Small intestine (tissue), 7 donors: Measurements from ENCODE around the gene SHISA8. TPM values are rescaled to one million over a fixed set of nuclear protein-coding genes. Genes with fewer than 3 reads are reported as not detected.

Source experiments
- DNase-seq, 2 donors: peaks; one replicate each; pipeline versions ENCODE4 v3.0.0 to v3.0.0-alpha.2; 2013
- FAIRE-seq: peaks from 2 replicates; lab custom pipeline; 2012; peaks lifted over from hg19 to GRCh38; lab: Jason Lieb, UNC
- H3K27ac ChIP-seq, 3 donors: one replicate each; pipeline ENCODE4 v1.5.1; 2013; ENCODE audit warnings: low read length in 2 of 3, mild to moderate bottlenecking in 2 of 3, control low read depth in 1 of 3, inconsistent platforms in 1 of 3, low read depth in 1 of 3, moderate library complexity in 1 of 3
- H3K27me3 ChIP-seq, 3 donors: one replicate each; pipeline ENCODE4 v1.6.1; 2013; ENCODE audit warnings: low read length in 3 of 3, inconsistent platforms in 1 of 3; ENCODE audit not compliant: control insufficient read depth in 3 of 3, insufficient read depth in 3 of 3
- H3K36me3 ChIP-seq, 3 donors: one replicate each; pipeline ENCODE4 v1.6.1; 2013; ENCODE audit warnings: low read length in 3 of 3, inconsistent platforms in 1 of 3, low read depth in 1 of 3, mild to moderate bottlenecking in 1 of 3, moderate library complexity in 1 of 3; ENCODE audit not compliant: control insufficient read depth in 3 of 3, insufficient read depth in 2 of 3
- H3K4me1 ChIP-seq, 3 donors: one replicate each; pipeline ENCODE4 v1.6.1; 2013; ENCODE audit warnings: low read length in 2 of 3, inconsistent platforms in 1 of 3, low read depth in 1 of 3, mild to moderate bottlenecking in 1 of 3, moderate library complexity in 1 of 3; ENCODE audit not compliant: control insufficient read depth in 3 of 3, insufficient read depth in 2 of 3
- H3K4me3 ChIP-seq, 3 donors: one replicate each; pipeline ENCODE4 v1.5.1; 2013; ENCODE audit warnings: low read length in 3 of 3, control low read depth in 1 of 3, inconsistent platforms in 1 of 3, low read depth in 1 of 3, mild to moderate bottlenecking in 1 of 3, moderate library complexity in 1 of 3
- H3K9me3 ChIP-seq, 2 donors: one replicate each; pipeline ENCODE4 v1.6.1; 2013; ENCODE audit warnings: low read depth in 1 of 2, low read length in 1 of 2; ENCODE audit not compliant: control insufficient read depth in 2 of 2, insufficient read depth in 1 of 2
- WGBS, 3 donors: extraction: QIAGEN DNeasy Blood & Tissue Kit; methylation state at CpG; one replicate each; pipeline ENCODE4 v1.1.7; 2013; 5-methylcytosine and 5-hydroxymethylcytosine counted together
- polyA plus RNA-seq, 4 donors: library from polyadenylated mRNA; stranded (reverse) in 3 of 4; unstranded in 1 of 4; fragments of 200-250 nt in 3 of 4; fragments of 120-200 nt in 1 of 4; gene quantifications; one replicate each; pipeline versions ENCODE4 v1.2.1 to v1.2.3, GENCODE V29; 2013
- donor health status: healthy with polysubstance abuse.
- donor health status: control.
- donor health status: control.
- donor health status: Bipolar disorder and iron deficiency.
- donor health status: healthy.

Gene SHISA8
- polyA plus RNA-seq, 4 donors: 0.04 to 0.10 TPM; not detected in 2

DNA sequence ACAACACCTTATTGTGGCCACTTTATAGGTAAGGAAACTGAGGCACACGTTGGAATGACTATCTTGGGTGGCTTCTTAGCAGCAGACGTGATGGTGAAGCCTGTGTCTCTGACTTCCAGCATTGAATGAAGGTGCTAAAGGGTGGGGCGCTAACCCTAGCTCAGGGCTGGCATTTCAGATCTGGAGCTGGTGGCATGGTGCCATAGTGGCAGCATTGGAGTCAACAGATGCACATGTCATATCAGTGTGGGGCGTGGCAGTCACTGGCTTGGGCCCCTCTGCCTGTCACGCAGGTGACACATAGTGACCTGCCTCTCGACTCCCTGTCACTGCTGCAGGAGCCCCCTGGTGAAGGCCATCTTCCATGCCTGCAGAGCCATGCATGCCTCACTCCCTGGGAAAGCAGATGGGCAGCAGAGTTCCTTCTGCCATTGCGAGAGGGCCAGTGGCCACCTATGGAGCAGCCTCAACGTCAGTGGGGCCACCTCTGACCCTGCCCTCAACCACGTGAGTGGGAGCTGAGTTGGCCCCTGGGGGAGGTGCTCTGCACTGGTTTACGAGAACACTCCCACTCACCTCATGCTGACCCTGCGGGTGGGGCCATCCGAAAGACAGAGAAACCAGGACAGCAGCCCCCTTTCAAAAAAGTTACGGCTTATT, 14.8 kb downstream of the SHISA8 start:
- Histone ChIP-seq H3K27me3 (no peaks in the 10 kb centered on the region), H3K36me3 (peaks cover 15 to 96% (median 20%) of the 10 kb centered on the region in 3 donors), H3K4me3 (no peak overlapping the region), H3K4me1 (no peaks in the 10 kb centered on the region), H3K27ac (no peak overlapping the region), H3K9me3 (no peaks in the 10 kb centered on the region)
- DNase-seq (no peak), FAIRE-seq (no peak)
- 79 to 87% (median 84%) methylated on average over 13 of the region's 13 CpGs for WGBS, 3 donors

DNA sequence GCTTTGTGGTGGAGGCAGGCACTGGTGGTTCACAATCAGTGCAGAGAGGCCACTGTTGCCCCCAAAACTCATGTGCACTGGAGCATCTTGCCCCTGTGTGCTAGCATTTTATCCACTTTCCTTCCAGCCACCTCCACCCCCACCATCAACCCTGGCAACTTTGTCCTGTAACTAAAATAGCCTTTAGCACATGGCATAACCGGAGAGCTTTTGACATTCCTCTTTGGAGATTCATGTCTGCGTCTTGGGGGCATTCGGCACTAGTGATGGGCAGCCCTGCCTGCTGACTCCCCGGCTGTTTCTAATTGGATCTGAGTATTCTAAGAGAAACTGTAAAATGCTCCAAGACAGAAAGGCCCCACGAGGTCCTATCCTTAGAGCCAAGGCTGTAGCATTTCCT, 15.8 kb downstream of the SHISA8 start:
- DNase-seq (no peak), FAIRE-seq (no peak)
- WGBS, 3 donors: 90 to 93% (median 91%) methylated on average over 5 of the region's 5 CpGs
- H3K36me3 ChIP-seq: peaks cover 17 to 96% (median 23%) of the 10 kb centered on the region in 3 donors
- H3K27ac ChIP-seq: no peak overlapping the region
- H3K4me1 ChIP-seq: no peaks in the 10 kb centered on the region
- H3K4me3 ChIP-seq: no peak overlapping the region
- no peaks in the 10 kb centered on the region for H3K27me3 ChIP-seq
- no peaks in the 10 kb centered on the region for H3K9me3 ChIP-seq

GRCh38 chr22:41898645-41899044, 16.2 kb downstream of the SHISA8 start:
- Histone ChIP-seq H3K36me3 (peaks cover 13 to 95% (median 23%) of the 10 kb centered on the region in 3 donors), H3K4me1 (no peaks in the 10 kb centered on the region), H3K27ac (no peak overlapping the region), H3K9me3 (no peaks in the 10 kb centered on the region), H3K27me3 (no peaks in the 10 kb centered on the region), H3K4me3 (no peak overlapping the region)
- WGBS, 3 donors: 84 to 92% (median 88%) methylated on average over 11 of the region's 11 CpGs
- no peak for FAIRE-seq
- no peak for DNase-seq

DNA sequence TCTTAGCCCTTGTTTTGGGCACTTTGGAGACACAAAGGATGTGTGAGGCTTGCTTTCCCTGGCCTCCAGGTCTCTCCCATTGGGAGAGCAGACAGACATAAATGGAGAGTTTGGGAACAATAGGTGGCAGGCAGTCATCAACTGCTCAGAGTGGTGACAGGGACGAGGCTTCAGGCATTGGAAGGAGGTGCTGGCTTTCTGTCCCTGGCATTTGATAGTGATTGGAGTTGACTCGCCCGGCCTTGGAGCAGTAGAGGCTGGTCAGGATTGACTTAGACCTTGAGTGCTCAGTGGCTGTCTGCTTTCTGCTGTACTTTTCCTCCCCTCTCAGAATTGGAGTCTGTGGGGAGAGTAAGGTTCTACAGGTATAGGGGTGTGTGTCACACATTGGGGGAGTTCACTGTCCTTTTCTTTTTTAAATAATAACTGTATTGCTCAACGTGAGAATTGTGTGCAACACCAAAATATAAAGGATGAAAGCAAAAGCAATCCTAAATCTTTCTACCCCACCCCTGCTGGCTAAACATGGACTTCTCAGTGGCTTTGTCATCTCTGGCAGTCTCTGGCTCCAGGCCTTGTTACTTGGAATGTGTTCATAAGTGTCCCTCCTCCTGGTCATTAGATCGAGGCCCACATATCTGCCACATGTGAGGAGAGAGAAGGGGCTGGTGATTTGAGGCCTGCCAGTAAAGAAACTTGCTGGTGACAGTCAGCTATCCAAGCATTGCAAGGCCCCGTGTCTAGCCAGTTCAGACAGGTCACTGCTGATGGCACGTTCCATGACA, 21.1 kb downstream of the SHISA8 start:
- FAIRE-seq (no peak), DNase-seq (no peak)
- no peaks in the 10 kb centered on the region for H3K9me3 ChIP-seq
- H3K27ac ChIP-seq: no peak overlapping the region
- 86 to 90% (median 87%) methylated on average over 7 of the region's 7 CpGs for WGBS, 3 donors
- no peaks in the 10 kb centered on the region for H3K27me3 ChIP-seq
- no peaks in the 10 kb centered on the region for H3K4me1 ChIP-seq
- H3K4me3 ChIP-seq: no peak overlapping the region
- H3K36me3 ChIP-seq: peaks cover 16 to 93% (median 23%) of the 10 kb centered on the region in 3 donors

DNA sequence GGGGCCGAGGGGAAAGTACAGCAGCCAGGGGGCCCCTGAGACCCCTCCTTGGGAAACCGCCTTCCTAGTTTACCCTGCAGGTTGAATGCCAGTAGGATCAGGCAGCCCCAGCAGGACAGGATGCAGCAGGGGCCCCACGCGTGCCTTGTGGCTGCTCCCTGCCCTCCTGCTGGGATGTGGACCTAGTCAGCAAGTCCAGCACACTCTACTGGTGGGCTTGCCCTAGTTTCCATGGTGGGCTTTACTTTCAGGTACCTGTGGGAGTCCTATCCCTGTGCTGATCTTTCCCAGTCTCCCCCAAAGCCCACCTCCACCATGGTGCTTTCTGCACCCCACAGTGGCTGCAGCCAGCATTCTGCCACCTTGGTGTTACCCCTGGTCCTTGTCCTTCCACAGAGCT, 22.2 kb downstream of the SHISA8 start:
- H3K27me3 ChIP-seq: no peaks in the 10 kb centered on the region
- peaks cover 11 to 87% (median 22%) of the 10 kb centered on the region in 3 donors for H3K36me3 ChIP-seq
- H3K4me1 ChIP-seq: no peaks in the 10 kb centered on the region
- H3K27ac ChIP-seq: no peak overlapping the region
- no peak overlapping the region for H3K4me3 ChIP-seq
- 86 to 93% (median 92%) methylated on average over 4 of the region's 4 CpGs for WGBS, 3 donors
- no peak for DNase-seq
- no peaks in the 10 kb centered on the region for H3K9me3 ChIP-seq
- FAIRE-seq: no peak

- Histone ChIP-seq H3K4me3 (no peak overlapping the region), H3K27ac (no peak overlapping the region), H3K27me3 (no peaks in the 10 kb centered on the region), H3K36me3 (peaks cover 11 to 82% (median 24%) of the 10 kb centered on the region in 3 donors), H3K4me1 (no peaks in the 10 kb centered on the region), H3K9me3 (no peaks in the 10 kb centered on the region)
- WGBS, 3 donors: 90 to 98% (median 94%) methylated on average over 9 of the region's 9 CpGs
- DNase-seq (no peak), FAIRE-seq (no peak)
These were observed 23.5 kb downstream of the SHISA8 start for GRCh38 chr22:41891407-41891806.

DNA sequence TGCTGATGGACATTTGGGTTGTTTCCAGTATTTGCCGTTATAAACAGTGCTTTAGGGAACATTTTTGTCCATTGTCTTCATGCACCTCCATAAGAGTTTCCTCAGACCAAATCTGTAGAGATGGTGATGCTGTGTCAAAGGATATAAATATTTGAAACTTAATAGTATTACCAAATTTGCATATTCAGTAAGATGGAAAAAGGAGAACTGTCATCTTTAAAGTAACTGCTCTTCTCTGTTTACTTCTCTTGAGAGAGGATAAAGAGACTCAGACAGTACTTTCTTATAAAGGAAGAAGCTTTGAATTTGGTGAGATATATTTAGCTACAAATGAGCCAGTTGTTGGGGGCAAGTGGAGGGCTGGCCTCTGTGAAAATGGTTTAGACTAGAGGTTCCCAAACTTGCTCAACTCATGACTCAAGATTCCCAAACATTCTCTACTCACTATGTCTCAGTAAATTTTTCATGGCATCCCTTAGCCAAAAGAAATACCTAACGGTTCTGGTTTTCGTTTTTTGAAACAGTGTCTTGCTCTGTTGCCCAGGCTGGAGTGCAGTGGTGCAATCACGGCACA, 26.2 kb downstream of the SHISA8 start:
- no peak for FAIRE-seq
- no peak for DNase-seq
- peaks cover 17 to 77% (median 32%) of the 10 kb centered on the region in 3 donors for H3K36me3 ChIP-seq
- H3K9me3 ChIP-seq: no peaks in the 10 kb centered on the region
- 81 to 88% (median 86%) methylated on average over 4 of the region's 4 CpGs for WGBS, 3 donors
- no peak overlapping the region for H3K4me3 ChIP-seq
- H3K27me3 ChIP-seq: no peaks in the 10 kb centered on the region
- peaks cover 0 to 13% (median 0%) of the 10 kb centered on the region in 3 donors for H3K4me1 ChIP-seq
- no peak overlapping the region for H3K27ac ChIP-seq

GRCh38 chr22:41885516-41885915, 29.4 kb downstream of the SHISA8 start:
- no peaks in the 10 kb centered on the region for H3K27me3 ChIP-seq
- H3K4me1 ChIP-seq: peaks cover 0 to 13% (median 0%) of the 10 kb centered on the region in 3 donors
- no peak overlapping the region for H3K4me3 ChIP-seq
- H3K36me3 ChIP-seq: peaks cover 24 to 78% (median 44%) of the 10 kb centered on the region in 3 donors
- no peaks in the 10 kb centered on the region for H3K9me3 ChIP-seq
- 68 to 82% (median 68%) methylated on average over 6 of the region's 6 CpGs for WGBS, 3 donors
- DNase-seq: peak in 1 of 2 donors; percentile 57
- no peak for FAIRE-seq
- peak overlapping the region in 1 of 3 donors; percentile 57 for H3K27ac ChIP-seq
